Activated CD4-positive, alpha-beta memory T cell treated with anti-CD3 and anti-CD28 coated beads, Interleukin-2, amount 10 ng/mL, durations not matched to agents 7 days and 5 days (primary cell): ENCODE measurements around the gene OR52E8. TPM values are rescaled to one million over a fixed set of nuclear protein-coding genes. Genes with fewer than 3 reads are reported as not detected.

Source experiments
- CTCF ChIA-PET: fragments of 350-600 bp; sonication (Branson Sonifier 250); formaldehyde crosslinking; loops from one replicate; lab custom pipeline; 2021; ENCODE audit warnings: antibody characterized with exemption, inconsistent platforms; lab: Charles Lee
- POLR2A ChIA-PET: fragments of 350-600 bp; sonication (Branson Sonifier 250); formaldehyde crosslinking; loops from one replicate; lab custom pipeline; 2021; ENCODE audit warnings: antibody characterized with exemption; lab: Charles Lee
- DNase-seq: peaks from one replicate; pipeline ENCODE4 v3.0.0-alpha.2; 2020
- H3K27ac Mint-ChIP-seq: one replicate; pipeline ENCODE4 v1.8.0; 2021; ENCODE audit warnings: mild to moderate bottlenecking, mixed read lengths
- H3K27me3 Mint-ChIP-seq: one replicate; pipeline ENCODE4 v1.8.0; 2021; ENCODE audit warnings: mixed read lengths
- H3K36me3 Mint-ChIP-seq: one replicate; pipeline ENCODE4 v1.8.0; 2021; ENCODE audit warnings: low read depth, mixed read lengths
- H3K4me1 Mint-ChIP-seq: one replicate; pipeline ENCODE4 v1.8.0; 2021; ENCODE audit warnings: mixed read lengths
- H3K4me3 Mint-ChIP-seq: one replicate; pipeline ENCODE4 v1.8.0; 2021; ENCODE audit warnings: mild to moderate bottlenecking, mixed read lengths
- H3K9me3 Mint-ChIP-seq: one replicate; pipeline ENCODE4 v1.8.0; 2021; ENCODE audit warnings: mixed read lengths
- total RNA-seq, 2 experiments: library from RNA; stranded (reverse); gene quantifications; one replicate each; pipeline ENCODE4 v1.2.3, GENCODE V29; 2021

Gene OR52E8
- total RNA-seq, 2 experiments from 2014 or later = not detected

DNA sequence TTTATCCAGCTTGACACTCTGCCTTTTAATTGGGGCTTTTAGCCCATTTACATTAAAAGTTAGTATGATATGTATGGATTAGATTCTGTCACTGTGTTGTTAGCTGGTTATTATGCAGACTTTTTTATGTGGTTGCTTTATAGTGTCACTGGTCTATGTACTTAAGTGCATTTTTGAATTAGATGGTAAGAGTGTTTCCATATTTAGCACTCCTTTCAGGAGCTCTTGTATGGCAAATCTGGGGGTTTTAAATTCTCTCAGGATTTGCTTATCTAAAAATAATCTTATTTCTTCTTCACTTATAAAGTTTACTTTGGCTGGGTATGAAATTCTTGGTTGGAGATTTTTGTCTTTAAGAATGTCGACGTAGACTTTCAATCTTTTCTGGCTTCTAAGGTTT, 19.8 kb downstream of the OR52E8 start:
- Mint-ChIP-seq H3K4me1 (no peaks in the 10 kb centered on the region), H3K27ac (no peak overlapping the region), H3K36me3 (no peaks in the 10 kb centered on the region), H3K27me3 (peaks cover 3% of the 10 kb centered on the region), H3K4me3 (no peak overlapping the region), H3K9me3 (no peaks in the 10 kb centered on the region)
- CTCF ChIA-PET = no interaction called here
- DNase-seq = no peak
- POLR2A ChIA-PET = no interaction called here

DNA sequence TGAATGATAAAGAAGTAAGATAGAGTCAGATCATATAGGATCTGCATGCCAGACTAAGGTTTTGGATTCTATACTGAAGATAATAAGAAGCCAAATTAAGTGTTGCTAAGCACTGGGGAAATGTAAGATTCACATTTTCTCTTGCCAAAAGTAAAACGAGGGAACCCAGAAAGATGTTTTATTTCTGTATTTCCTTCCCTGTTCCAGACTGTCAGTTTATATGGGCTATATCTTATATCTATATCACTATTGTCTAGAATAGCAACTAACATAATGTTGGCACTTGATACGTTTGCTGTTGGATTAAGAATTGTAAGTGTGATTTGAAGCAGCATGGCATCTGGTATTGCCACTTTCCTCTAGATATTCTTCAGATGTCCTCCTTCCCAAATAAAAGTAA, 24.0 kb downstream of the OR52E8 start:
- Mint-ChIP-seq H3K27me3 (peaks cover 3% of the 10 kb centered on the region), H3K36me3 (no peaks in the 10 kb centered on the region), H3K4me3 (no peak overlapping the region), H3K9me3 (no peaks in the 10 kb centered on the region), H3K4me1 (no peaks in the 10 kb centered on the region), H3K27ac (no peak overlapping the region)
- ChIA-PET POLR2A (no interaction called here), CTCF (no interaction called here)
- DNase-seq = no peak

DNA sequence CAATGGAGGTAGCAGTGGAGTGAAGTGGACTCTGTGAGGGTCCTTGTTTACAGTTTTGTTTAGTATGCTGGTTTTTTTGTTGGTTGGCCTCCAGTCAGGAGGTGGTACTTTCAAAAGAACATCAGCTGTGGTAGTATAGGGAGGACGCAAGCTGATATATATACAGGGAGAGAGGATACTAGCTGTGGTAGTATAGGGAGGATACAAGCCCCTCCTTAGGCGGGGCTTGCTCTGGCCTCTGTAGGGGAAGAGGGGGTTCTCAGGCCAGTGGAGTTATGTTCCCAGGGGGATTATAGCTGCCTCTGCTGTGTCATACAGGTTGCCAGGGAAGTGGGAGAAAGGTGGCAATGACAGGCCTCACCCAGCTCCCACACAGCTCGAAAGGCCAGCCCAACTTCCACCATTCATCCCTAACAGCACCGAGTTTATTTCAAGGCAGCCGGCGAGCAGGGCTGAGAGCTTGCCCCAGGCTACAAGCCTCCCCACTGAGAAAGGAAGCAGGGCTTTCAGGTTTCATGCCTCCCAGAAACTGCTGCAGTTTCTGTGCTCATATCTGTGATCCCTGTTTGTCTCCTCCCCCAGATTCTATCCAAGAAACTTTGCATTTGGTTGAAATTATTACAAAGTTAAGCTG, 26.2 kb downstream of the OR52E8 start:
- Mint-ChIP-seq H3K36me3 (no peaks in the 10 kb centered on the region), H3K9me3 (peaks cover 2% of the 10 kb centered on the region), H3K4me1 (no peaks in the 10 kb centered on the region), H3K27ac (no peak overlapping the region), H3K27me3 (peaks cover 2% of the 10 kb centered on the region), H3K4me3 (no peak overlapping the region)
- POLR2A ChIA-PET = interaction anchor here (1.2 kb wide), 1 partner anchor 9 kb away, joined by 3 read pairs; no protein-coding TSS in a partner anchor
- CTCF ChIA-PET = no interaction called here
- no peak for DNase-seq

- no peak overlapping the region for H3K27ac Mint-ChIP-seq
Observed at GRCh38 chr11:5818245-5818886, 39.1 kb downstream of the OR52E8 start.

DNA sequence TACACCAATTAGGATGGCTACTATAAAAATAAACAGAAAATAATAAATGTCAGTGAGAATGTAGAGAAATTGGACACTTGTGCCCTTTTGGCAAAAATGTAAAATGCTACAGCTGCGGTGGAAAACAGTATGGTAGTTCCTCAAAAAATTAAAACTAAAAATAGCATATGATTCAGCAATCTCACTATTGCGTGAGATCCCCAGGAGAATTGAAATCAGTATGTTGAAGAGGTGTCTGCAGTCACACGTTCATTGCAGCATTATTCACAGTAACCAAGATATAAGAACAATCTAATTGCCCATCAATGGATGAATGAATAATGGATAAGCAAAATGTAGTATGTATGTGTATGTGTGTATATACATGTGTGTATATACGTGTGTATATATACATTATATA, 42.0 kb downstream of the OR52E8 start:
- H3K4me1 Mint-ChIP-seq = peaks cover 8% of the 10 kb centered on the region
- ChIA-PET CTCF (no interaction called here), POLR2A (no interaction called here)
- H3K4me3 Mint-ChIP-seq = no peak overlapping the region
- DNase-seq = no peak
- peaks cover 3% of the 10 kb centered on the region for H3K27me3 Mint-ChIP-seq
- H3K9me3 Mint-ChIP-seq = no peaks in the 10 kb centered on the region
- no peak overlapping the region for H3K27ac Mint-ChIP-seq
- no peaks in the 10 kb centered on the region for H3K36me3 Mint-ChIP-seq

More at GRCh38 chr11:5818245-5818886, 39.1 kb downstream of the OR52E8 start:
- H3K9me3 Mint-ChIP-seq = no peaks in the 10 kb centered on the region
- ChIA-PET POLR2A (no interaction called here), CTCF (no interaction called here)
- H3K27me3 Mint-ChIP-seq = peaks cover 2% of the 10 kb centered on the region
- no peaks in the 10 kb centered on the region for H3K36me3 Mint-ChIP-seq
- H3K4me1 Mint-ChIP-seq = peaks cover 8% of the 10 kb centered on the region
- H3K4me3 Mint-ChIP-seq = peak overlapping the region; percentile 35
- DNase-seq = no peak

- H3K27me3 Mint-ChIP-seq = peaks cover 15% of the 10 kb centered on the region
- peaks cover 9% of the 10 kb centered on the region for H3K4me1 Mint-ChIP-seq
- no peak overlapping the region for H3K27ac Mint-ChIP-seq
- no peak for DNase-seq
- ChIA-PET POLR2A (interaction anchor here (1.1 kb wide), 1 partner anchor 213 kb away, joined by 3 read pairs; the partner anchor contains the start of gene TRIM6), CTCF (interaction anchor here (0.8 to 2.5 kb wide), 8 partner anchors 7 to 338 kb away, joined by 3 to 20 read pairs (median 5); partner anchors contain the start of gene TRIM5)
- no peaks in the 10 kb centered on the region for H3K9me3 Mint-ChIP-seq
- no peaks in the 10 kb centered on the region for H3K36me3 Mint-ChIP-seq
- no peak overlapping the region for H3K4me3 Mint-ChIP-seq
Observed at GRCh38 chr11:5809905-5810795, 47.3 kb downstream of the OR52E8 start.

GRCh38 chr11:5809122-5809519, 48.4 kb downstream of the OR52E8 start:
- Mint-ChIP-seq H3K27ac (peak overlapping the region; percentile 5), H3K4me3 (peak overlapping the region; percentile 84), H3K4me1 (peaks cover 9% of the 10 kb centered on the region), H3K9me3 (no peaks in the 10 kb centered on the region), H3K27me3 (peaks cover 19% of the 10 kb centered on the region), H3K36me3 (no peaks in the 10 kb centered on the region)
- POLR2A ChIA-PET = no interaction called here
- CTCF ChIA-PET = interaction anchor here (0.8 to 2.5 kb wide), 8 partner anchors 8 to 337 kb away, joined by 3 to 20 read pairs (median 5); partner anchors contain the start of gene TRIM5
- DNase-seq = no peak

GRCh38 chr11:5808500-5809121, 48.9 kb downstream of the OR52E8 start, which contains the start of gene OR52N2:
Gene OR52N2 (plus strand): TSS chr11:5808924. CDS start chr11:5820336, 11,412 bp downstream.
- ChIA-PET CTCF (interaction anchor here (1.1 to 2.5 kb wide), 5 partner anchors 9 to 336 kb away, joined by 3 to 20 read pairs (median 6); partner anchors contain the start of gene TRIM5), POLR2A (no interaction called here)
- H3K4me3 Mint-ChIP-seq = peak within 1 kb of the TSS; percentile 84
- H3K27ac Mint-ChIP-seq = peak within 1 kb of the TSS; percentile 5
- peak; percentile 74 for DNase-seq
- no peaks in the 10 kb centered on the region for H3K36me3 Mint-ChIP-seq
- peaks cover 9% of the 10 kb centered on the region for H3K4me1 Mint-ChIP-seq
- H3K9me3 Mint-ChIP-seq = no peaks in the 10 kb centered on the region
- H3K27me3 Mint-ChIP-seq = peaks cover 21% of the 10 kb centered on the region

DNA sequence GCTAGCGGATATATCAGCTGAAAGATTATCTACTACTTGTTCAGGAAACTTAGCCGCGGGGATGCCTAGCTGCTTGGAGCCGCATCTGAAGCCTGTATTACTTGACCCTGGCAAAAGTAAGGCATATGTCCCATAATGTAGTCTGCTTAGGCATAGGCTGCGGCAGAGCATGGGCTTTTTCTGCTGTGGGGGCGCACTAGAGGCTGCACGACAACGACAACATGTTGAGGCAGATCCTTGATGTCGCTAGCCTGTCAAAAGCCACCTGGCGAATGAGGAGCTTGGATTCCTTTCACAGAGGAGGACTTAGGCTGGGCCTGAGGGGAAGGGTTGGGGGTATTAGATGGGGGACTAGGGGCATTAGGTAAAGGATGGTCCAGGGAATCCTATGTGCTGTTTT, 49.9 kb downstream of the OR52E8 start:
- POLR2A ChIA-PET = no interaction called here

More for the DNA sequence above, 49.9 kb downstream of the OR52E8 start:
- CTCF ChIA-PET = interaction anchor here (0.9 to 2.8 kb wide), 3 partner anchors 206 to 331 kb away, joined by 3 to 7 read pairs (median 4); partner anchors contain the start of gene TRIM6
- no peak overlapping the region for H3K4me3 Mint-ChIP-seq
- H3K27me3 Mint-ChIP-seq = peaks cover 25% of the 10 kb centered on the region
- H3K4me1 Mint-ChIP-seq = peaks cover 9% of the 10 kb centered on the region
- H3K27ac Mint-ChIP-seq = no peak overlapping the region
- no peaks in the 10 kb centered on the region for H3K9me3 Mint-ChIP-seq
- DNase-seq = no peak
- no peaks in the 10 kb centered on the region for H3K36me3 Mint-ChIP-seq

Other genes starting within 250 kb of the OR52E8 start
- 10 to 100 TPM; 18.2 to 19.8 TPM for gene TRIM34, start 232.7 kb downstream of the OR52E8 start, total RNA-seq
- 10 to 100 TPM; 33.5 to 33.9 TPM for gene TRIM5, start 172.6 kb downstream of the OR52E8 start, total RNA-seq
- gene TRIM22, start 167.9 kb downstream of the OR52E8 start, total RNA-seq = 100 to 1,000 TPM; 213 to 221 TPM
- under 1 TPM; 0.30 to 0.50 TPM for gene OR56B1, start 121.2 kb downstream of the OR52E8 start, total RNA-seq
- 1 to 10 TPM; 1.5 to 1.9 TPM for gene OR52N4, start 103.4 kb downstream of the OR52E8 start, total RNA-seq
- gene OR52N5, start 74.3 kb downstream of the OR52E8 start, total RNA-seq = not detected
- gene OR52N1, start 66.4 kb downstream of the OR52E8 start, total RNA-seq = not detected
- not detected for gene OR52N2, start 48.8 kb downstream of the OR52E8 start, total RNA-seq
- not detected for gene OR52E6, start 15.8 kb downstream of the OR52E8 start, total RNA-seq
- not detected for gene OR52E4, start 22.9 kb upstream of the OR52E8 start, total RNA-seq
- gene OR52E5, start 35.5 kb upstream of the OR52E8 start, total RNA-seq = not detected
- gene OR56A3, start 84.6 kb upstream of the OR52E8 start, total RNA-seq = not detected
- gene OR56A5, start 110.8 kb upstream of the OR52E8 start, total RNA-seq = not detected
- not detected for gene OR52L1, start 129.3 kb upstream of the OR52E8 start, total RNA-seq
- under 1 TPM in 1 of 2 experiments, not detected in 1; 0.05 TPM for gene OR56A4, start 149.3 kb upstream of the OR52E8 start, total RNA-seq
- gene OR56A1, start 173.1 kb upstream of the OR52E8 start, total RNA-seq = not detected
- gene OR56B4, start 250.0 kb upstream of the OR52E8 start, total RNA-seq = not detected